ENCODE results near the gene ASAP2.

The ASAP2 gene

DNA sequence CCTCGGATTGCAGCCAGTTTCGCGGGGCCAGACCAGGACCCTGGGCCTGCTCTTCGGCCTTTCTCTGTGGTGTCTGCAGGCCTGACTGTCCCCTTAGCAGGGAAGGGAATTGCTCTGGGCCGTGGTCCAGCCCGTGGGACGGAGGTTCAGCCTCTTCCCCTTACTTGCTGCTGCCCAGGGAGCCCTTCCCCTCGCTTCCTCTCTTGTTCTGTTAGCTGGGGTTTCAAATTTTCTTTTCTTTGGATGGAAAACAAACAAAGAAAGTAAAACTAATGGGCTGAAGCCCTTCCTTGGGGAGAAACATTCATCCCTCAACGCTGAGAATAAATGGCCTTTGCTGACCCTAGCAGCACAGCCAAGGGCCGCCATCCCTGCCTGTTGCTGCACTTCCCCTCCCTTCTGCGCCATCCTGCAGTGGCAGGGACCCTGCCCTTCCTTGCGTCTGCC lies 52.4 kb downstream of the ASAP2 start:
- TF ChIP-seq POLR2AphosphoS5 (IDR thresholded peaks at IDR 0.05; ENCODE audit: low read depth, low read length) (no peak), SIN3A (IDR thresholded peaks at IDR 0.05; ENCODE audit: borderline replicate concordance, insufficient read depth, low read length) (no peak), TAF1 (IDR thresholded peaks at IDR 0.05; ENCODE audit: borderline replicate concordance, insufficient read depth, low read length) (no peak), FOXP2 (optimal IDR thresholded peaks at IDR 0.05; ENCODE audit: borderline replicate concordance, extremely low read depth, extremely low read length, insufficient read depth) (no peak)
- TF ChIP-seq, protein P1, sequence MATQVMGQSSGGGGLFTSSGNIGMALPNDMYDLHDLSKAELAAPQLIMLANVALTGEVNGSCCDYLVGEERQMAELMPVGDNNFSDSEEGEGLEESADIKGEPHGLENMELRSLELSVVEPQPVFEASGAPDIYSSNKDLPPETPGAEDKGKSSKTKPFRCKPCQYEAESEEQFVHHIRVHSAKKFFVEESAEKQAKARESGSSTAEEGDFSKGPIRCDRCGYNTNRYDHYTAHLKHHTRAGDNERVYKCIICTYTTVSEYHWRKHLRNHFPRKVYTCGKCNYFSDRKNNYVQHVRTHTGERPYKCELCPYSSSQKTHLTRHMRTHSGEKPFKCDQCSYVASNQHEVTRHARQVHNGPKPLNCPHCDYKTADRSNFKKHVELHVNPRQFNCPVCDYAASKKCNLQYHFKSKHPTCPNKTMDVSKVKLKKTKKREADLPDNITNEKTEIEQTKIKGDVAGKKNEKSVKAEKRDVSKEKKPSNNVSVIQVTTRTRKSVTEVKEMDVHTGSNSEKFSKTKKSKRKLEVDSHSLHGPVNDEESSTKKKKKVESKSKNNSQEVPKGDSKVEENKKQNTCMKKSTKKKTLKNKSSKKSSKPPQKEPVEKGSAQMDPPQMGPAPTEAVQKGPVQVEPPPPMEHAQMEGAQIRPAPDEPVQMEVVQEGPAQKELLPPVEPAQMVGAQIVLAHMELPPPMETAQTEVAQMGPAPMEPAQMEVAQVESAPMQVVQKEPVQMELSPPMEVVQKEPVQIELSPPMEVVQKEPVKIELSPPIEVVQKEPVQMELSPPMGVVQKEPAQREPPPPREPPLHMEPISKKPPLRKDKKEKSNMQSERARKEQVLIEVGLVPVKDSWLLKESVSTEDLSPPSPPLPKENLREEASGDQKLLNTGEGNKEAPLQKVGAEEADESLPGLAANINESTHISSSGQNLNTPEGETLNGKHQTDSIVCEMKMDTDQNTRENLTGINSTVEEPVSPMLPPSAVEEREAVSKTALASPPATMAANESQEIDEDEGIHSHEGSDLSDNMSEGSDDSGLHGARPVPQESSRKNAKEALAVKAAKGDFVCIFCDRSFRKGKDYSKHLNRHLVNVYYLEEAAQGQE (IDR thresholded peaks at IDR 0.05; ENCODE audit: insufficient read depth in 1 of 2, low read depth in 2 of 2, low read length in 2 of 2): no peak

DNA sequence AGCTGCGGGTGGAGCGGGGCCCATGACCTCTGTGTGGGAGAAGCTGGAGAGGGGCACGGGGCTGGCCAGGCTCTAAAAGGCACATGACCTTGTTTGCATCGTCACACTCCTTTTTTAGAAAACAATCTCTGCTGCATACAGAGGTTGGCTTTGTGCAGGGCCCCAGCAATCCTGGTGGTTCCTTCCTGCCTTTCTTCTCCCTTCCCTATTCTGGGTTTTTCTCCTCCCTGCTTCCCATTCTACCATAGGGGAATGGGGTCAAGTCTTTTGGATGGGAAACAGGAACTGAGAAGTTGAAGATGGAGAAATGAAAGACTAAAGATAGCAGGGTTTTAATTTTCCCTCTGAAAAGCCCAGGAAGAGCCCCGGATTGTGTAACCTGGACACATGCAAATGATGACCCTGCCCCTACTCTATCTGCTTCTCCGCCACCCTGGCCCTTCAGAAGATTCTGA lies 53.9 kb downstream of the ASAP2 start:
- TF ChIP-seq SIN3A (IDR thresholded peaks at IDR 0.05; ENCODE audit: borderline replicate concordance, insufficient read depth, low read length) (no peak), POLR2AphosphoS5 (IDR thresholded peaks at IDR 0.05; ENCODE audit: low read depth, low read length) (no peak), TAF1 (IDR thresholded peaks at IDR 0.05; ENCODE audit: borderline replicate concordance, insufficient read depth, low read length) (no peak)
- TF ChIP-seq, protein P1 (IDR thresholded peaks at IDR 0.05; ENCODE audit: insufficient read depth in 1 of 2, low read depth in 2 of 2, low read length in 2 of 2): no peak

DNA sequence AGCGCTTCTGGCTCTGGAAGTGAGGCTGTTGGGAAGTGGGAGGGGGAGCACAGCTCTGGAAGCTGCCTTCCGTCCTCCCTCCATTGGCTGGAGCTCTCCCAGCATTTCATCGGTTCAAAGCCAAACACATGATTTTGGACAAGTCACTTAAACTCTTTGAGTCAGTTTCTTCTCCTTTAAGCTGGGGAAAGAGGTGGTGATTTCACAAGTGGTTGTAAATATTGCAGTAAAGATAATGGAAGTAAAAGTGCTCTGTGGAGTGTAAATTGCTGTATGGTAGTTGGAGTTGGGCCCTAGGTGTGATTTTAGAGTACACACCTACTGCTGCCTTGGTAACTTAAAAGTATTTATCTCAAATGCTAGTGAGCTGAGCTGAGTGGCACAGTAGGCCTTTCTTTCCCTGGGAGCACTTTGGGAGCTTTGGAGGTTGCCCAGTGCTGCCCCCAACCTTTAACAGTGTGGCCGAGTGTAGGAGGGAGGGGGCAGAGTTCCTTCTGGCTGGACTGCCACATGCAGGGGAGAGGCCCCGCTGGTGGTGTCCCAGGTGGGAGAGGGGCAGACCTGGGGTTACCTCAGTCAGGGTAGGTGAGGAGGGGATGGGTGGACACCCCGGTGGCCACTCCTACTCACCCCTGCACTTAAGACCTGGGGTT lies 54.7 kb downstream of the ASAP2 start:
- TF ChIP-seq POLR2AphosphoS5 (IDR thresholded peaks at IDR 0.05; ENCODE audit: low read depth, low read length) (no peak), TAF1 (IDR thresholded peaks at IDR 0.05; ENCODE audit: borderline replicate concordance, insufficient read depth, low read length) (no peak), SIN3A (IDR thresholded peaks at IDR 0.05; ENCODE audit: borderline replicate concordance, insufficient read depth, low read length) (no peak), FOXP2 (optimal IDR thresholded peaks at IDR 0.05; ENCODE audit: borderline replicate concordance, extremely low read depth, extremely low read length, insufficient read depth) (no peak)
- TF ChIP-seq, protein P1 (IDR thresholded peaks at IDR 0.05; ENCODE audit: insufficient read depth in 1 of 2, low read depth in 2 of 2, low read length in 2 of 2): no peak

- TF ChIP-seq TAF1 (IDR thresholded peaks at IDR 0.05; ENCODE audit: borderline replicate concordance, insufficient read depth, low read length): no peak
- no peak for TF ChIP-seq POLR2AphosphoS5 (IDR thresholded peaks at IDR 0.05; ENCODE audit: low read depth, low read length)
- TF ChIP-seq SIN3A (IDR thresholded peaks at IDR 0.05; ENCODE audit: borderline replicate concordance, insufficient read depth, low read length): no peak
- TF ChIP-seq, protein P1 (IDR thresholded peaks at IDR 0.05; ENCODE audit: insufficient read depth in 1 of 2, low read depth in 2 of 2, low read length in 2 of 2): no peak
- no peak for TF ChIP-seq FOXP2 (optimal IDR thresholded peaks at IDR 0.05; ENCODE audit: borderline replicate concordance, extremely low read depth, extremely low read length, insufficient read depth)
Measured at GRCh38 chr2:9262671-9263171, 56.1 kb downstream of the ASAP2 start.

All from PFSK-1 (cell line).